AG04450 (cell line): ENCODE results near the gene PRKAB2. TPM values are rescaled to one million over a fixed set of nuclear protein-coding genes. Genes with fewer than 3 reads are reported as not detected.
"Not testable (repeated sequence)": the region's sequence is repeated elsewhere in the genome, so short reads cannot be mapped to it uniquely, and the experiment has no call there.

Source experiments
- CTCF ChIA-PET: fragments of 300-600, 350-600 bp; formaldehyde crosslinking; extraction: SDS; loops from one replicate; lab custom pipeline; 2022; ENCODE audit warnings: antibody characterized with exemption, inconsistent platforms; lab: Charles Lee
- POLR2A ChIA-PET: fragments of 350-600 bp; formaldehyde crosslinking; extraction: SDS; loops from one replicate; lab custom pipeline; 2021; ENCODE audit warnings: antibody characterized with exemption, inconsistent platforms; lab: Yijun Ruan, JAX
- DNase-seq: peaks from one replicate; pipeline ENCODE4 v3.0.0-alpha.2; 2011; ENCODE audit warnings: low read depth, low spot score
- H3K27ac ChIP-seq: one replicate; pipeline ENCODE4 v1.5.1; 2012; ENCODE audit warnings: low read depth, low read length, control low read depth
- H3K27me3 ChIP-seq: one replicate; pipeline ENCODE4 v1.6.0; 2012; ENCODE audit warnings: low read length; ENCODE audit not compliant: control insufficient read depth, insufficient read depth
- H3K4me3 ChIP-seq: 2 replicates; pipeline ENCODE4 v1.5.1; 2011; ENCODE audit warnings: mild to moderate bottlenecking, low read depth, low read length, control low read depth
- H3K9me3 ChIP-seq: 2 replicates; pipeline ENCODE4 v1.5.1; 2012; ENCODE audit warnings: low read length; ENCODE audit not compliant: control insufficient read depth, insufficient read depth
- CTCF ChIP-seq: IDR thresholded peaks from 2 replicates; pipeline ENCODE4 v1.5.1; 2011; ENCODE audit warnings: low read depth, low read length, control low read depth, inconsistent platforms
- polyA plus RNA-seq: library from polyadenylated mRNA; depleted of rRNA; stranded (reverse); fragments of >200 nt; gene quantifications from 2 replicates; pipeline ENCODE4 v1.2.3, GENCODE V29; 2011

The PRKAB2 gene
- polyA plus RNA-seq, 1 experiment, result 28.1 TPM

- Histone ChIP-seq H3K4me3 (no peak overlapping the region), H3K9me3 (no peaks in the 10 kb centered on the region), H3K27me3 (no peaks in the 10 kb centered on the region), H3K27ac (no peak overlapping the region)
- TF ChIP-seq CTCF, result no peak
- ChIA-PET POLR2A (no interaction called here), CTCF (no interaction called here)
- DNase-seq, result no peak
Measured at GRCh38 chr1:147111381-147112130, 60.7 kb downstream of the PRKAB2 start.

- ChIA-PET CTCF (no interaction called here), POLR2A (no interaction called here)
- DNase-seq, result no peak
- H3K9me3 ChIP-seq, result no peaks in the 10 kb centered on the region
- H3K27ac ChIP-seq, result no peak overlapping the region
- no peak for TF ChIP-seq CTCF
- no peaks in the 10 kb centered on the region for H3K27me3 ChIP-seq
- no peak overlapping the region for H3K4me3 ChIP-seq
Measured at GRCh38 chr1:147110872-147111271, 61.4 kb downstream of the PRKAB2 start.

GRCh38 chr1:147110434-147110833 lies 61.8 kb downstream of the PRKAB2 start:
- Histone ChIP-seq H3K9me3 (no peaks in the 10 kb centered on the region), H3K27ac (no peak overlapping the region), H3K27me3 (no peaks in the 10 kb centered on the region), H3K4me3 (no peak overlapping the region)
- no peak for DNase-seq
- POLR2A ChIA-PET, result no interaction called here
- CTCF ChIA-PET, result no interaction called here
- TF ChIP-seq CTCF, result no peak

- Histone ChIP-seq H3K27me3 (no peaks in the 10 kb centered on the region), H3K27ac (no peak overlapping the region), H3K9me3 (no peaks in the 10 kb centered on the region), H3K4me3 (no peak overlapping the region)
- CTCF ChIA-PET, result no interaction called here
- no peak for TF ChIP-seq CTCF
- DNase-seq, result no peak
- POLR2A ChIA-PET, result no interaction called here
Measured at GRCh38 chr1:147109762-147110161, 62.5 kb downstream of the PRKAB2 start.

GRCh38 chr1:147109041-147109440 lies 63.2 kb downstream of the PRKAB2 start:
- no peak overlapping the region for H3K27ac ChIP-seq
- no peak overlapping the region for H3K4me3 ChIP-seq
- no peaks in the 10 kb centered on the region for H3K27me3 ChIP-seq
- ChIA-PET CTCF (no interaction called here), POLR2A (no interaction called here)
- H3K9me3 ChIP-seq, result no peaks in the 10 kb centered on the region
- DNase-seq, result no peak
- no peak for TF ChIP-seq CTCF

- H3K9me3 ChIP-seq, DNase-seq, H3K27me3 ChIP-seq, CTCF ChIA-PET, H3K4me3 ChIP-seq, H3K27ac ChIP-seq, POLR2A ChIA-PET: not testable (repeated sequence)
Measured at GRCh38 chr1:147106407-147106881, 65.8 kb downstream of the PRKAB2 start.
